SU-DHL-6 (cell line): ENCODE data around the gene MRPL54.

ENCODE experiments used
- H2AFZ ChIP-seq: fragments of 200-600 bp; sonication (generic); 2 replicates; pipeline ENCODE4 v1.6.1; 2014; ENCODE audit warnings: low read depth, mild to moderate bottlenecking, moderate library complexity, mixed read lengths, antibody characterized with exemption, low read length; ENCODE audit not compliant: severe bottlenecking
- H3F3A ChIP-seq: fragments of 200-600 bp; shearing (Covaris generic); 2 replicates; pipeline ENCODE4 v1.6.0; 2016; ENCODE audit warnings: antibody characterized with exemption, mild to moderate bottlenecking; ENCODE audit not compliant: insufficient read depth
- H3K27ac ChIP-seq: fragments of 200-600 bp; sonication (generic); 2 replicates; pipeline ENCODE4 v1.5.1; 2016; ENCODE audit warnings: low read depth, mild to moderate bottlenecking, low read length, moderate library complexity, mixed read lengths
- H3K27me3 ChIP-seq: fragments of 200-600 bp; sonication (generic), shearing (Covaris generic); 2 replicates; pipeline ENCODE4 v1.6.0; 2014; ENCODE audit warnings: mild to moderate bottlenecking, low read length
- H3K36me3 ChIP-seq: fragments of 200-600 bp; sonication (generic); 2 replicates; pipeline ENCODE4 v1.6.1; 2014; ENCODE audit warnings: mild to moderate bottlenecking, low read length, mixed read lengths
- H3K4me2 ChIP-seq: fragments of 300-600, 200-600 bp; shearing (Covaris generic), sonication (generic); 2 replicates; pipeline ENCODE4 v1.6.0; 2014; ENCODE audit warnings: low read length, low read depth, mild to moderate bottlenecking; ENCODE audit not compliant: poor library complexity, severe bottlenecking
- H3K4me3 ChIP-seq: fragments of 200-600 bp; sonication (generic); 2 replicates; pipeline ENCODE4 v1.5.1; 2014; ENCODE audit warnings: antibody characterized with exemption, low read length, mild to moderate bottlenecking, mixed read lengths; ENCODE audit not compliant: insufficient read depth, poor library complexity, severe bottlenecking
- H3K79me2 ChIP-seq: fragments of 200-600 bp; sonication (generic); 2 replicates; pipeline ENCODE4 v1.6.1; 2014; ENCODE audit warnings: mild to moderate bottlenecking, low read length, moderate library complexity; ENCODE audit not compliant: insufficient read depth
- H3K9ac ChIP-seq: fragments of 200-600 bp; sonication (generic); 2 replicates; pipeline ENCODE4 v1.7.0; 2014; ENCODE audit warnings: mild to moderate bottlenecking, low read length
- H3K9me2 ChIP-seq: fragments of 200-600 bp; sonication (generic); replicated peaks from 2 replicates; pipeline ENCODE4 v1.6.1; 2014; ENCODE audit warnings: low read length; ENCODE audit not compliant: insufficient read depth
- H3K9me3 ChIP-seq: fragments of 200-600 bp; sonication (generic); 2 replicates; pipeline ENCODE4 v1.6.1; 2014; ENCODE audit warnings: low read length, mixed read lengths; ENCODE audit not compliant: insufficient read depth
- H4K20me1 ChIP-seq: fragments of 200-600 bp; sonication (generic); 2 replicates; pipeline ENCODE4 v1.6.1; 2014; ENCODE audit warnings: low read depth, mild to moderate bottlenecking, antibody characterized with exemption, low read length, moderate library complexity, mixed read lengths
- CTCF ChIP-seq: fragments of 200-600 bp; sonication (generic); IDR thresholded peaks from one replicate; pipeline ENCODE4 v1.5.1; 2017; ENCODE audit warnings: antibody characterized with exemption, mild to moderate bottlenecking, low read length, moderate library complexity; ENCODE audit not compliant: insufficient read depth, poor library complexity, severe bottlenecking
- EZH2phosphoT487 ChIP-seq: fragments of 200-600 bp; sonication (generic), shearing (Covaris generic); conservative IDR thresholded peaks from 2 replicates; pipeline ENCODE4 v1.6.1; 2018; ENCODE audit warnings: mild to moderate bottlenecking, antibody characterized with exemption, low read length, moderate library complexity, mixed read lengths

The MRPL54 gene

GRCh38 chr19:3784607-3785450 is 22.3 kb downstream of the MRPL54 start:
- H3K27ac ChIP-seq: no peak overlapping the region

GRCh38 chr19:3785451-3785937 is 23.0 kb downstream of the MRPL54 start:
- no peak overlapping the region for H2AFZ ChIP-seq
- TF ChIP-seq EZH2phosphoT487 (no peak), CTCF (no peak)
- H3K27ac ChIP-seq: no peak overlapping the region
- H3K27me3 ChIP-seq: no peaks in the 10 kb centered on the region
- no peak overlapping the region for H3K4me3 ChIP-seq
- H3K9me3 ChIP-seq: peaks cover 11% of the 10 kb centered on the region; the same call in 1 of the 2 replicates
- H3K9ac ChIP-seq: no peak overlapping the region
- H3K36me3 ChIP-seq: no peaks in the 10 kb centered on the region
- H3K79me2 ChIP-seq: no peaks in the 10 kb centered on the region
- H3K4me2 ChIP-seq: no peak overlapping the region
- H3K9me2 ChIP-seq: no peaks in the 10 kb centered on the region
- no peaks in the 10 kb centered on the region for H3F3A ChIP-seq
- no peaks in the 10 kb centered on the region for H4K20me1 ChIP-seq

More at GRCh38 chr19:3784607-3785450, 22.3 kb downstream of the MRPL54 start:
- Histone ChIP-seq H2AFZ (no peak overlapping the region), H3K36me3 (no peaks in the 10 kb centered on the region), H3K9me3 (peaks cover 11% of the 10 kb centered on the region; the same call in 1 of the 2 replicates), H3K27me3 (no peaks in the 10 kb centered on the region), H3K4me2 (no peak overlapping the region), H3K9ac (no peak overlapping the region), H3F3A (no peaks in the 10 kb centered on the region), H3K4me3 (no peak overlapping the region), H3K9me2 (no peaks in the 10 kb centered on the region), H4K20me1 (no peaks in the 10 kb centered on the region), H3K79me2 (no peaks in the 10 kb centered on the region)
- TF ChIP-seq CTCF: no peak
- no peak for TF ChIP-seq EZH2phosphoT487

GRCh38 chr19:3785938-3786824 is 23.7 kb downstream of the MRPL54 start, which contains the start of gene MATK:
Gene MATK (minus strand): TSS chr19:3786381. CDS start chr19:3785135, 1,246 bp downstream.
- H3K9ac ChIP-seq: no peak within 1 kb of the TSS
- TF ChIP-seq EZH2phosphoT487 (no peak), CTCF (no peak)
- H3K4me3 ChIP-seq: no peak within 1 kb of the TSS
- no peaks in the 10 kb centered on the region for H3F3A ChIP-seq
- no peak within 1 kb of the TSS for H2AFZ ChIP-seq
- no peaks in the 10 kb centered on the region for H3K36me3 ChIP-seq
- H3K27ac ChIP-seq: no peak within 1 kb of the TSS
- no peak within 1 kb of the TSS for H3K4me2 ChIP-seq
- H4K20me1 ChIP-seq: no peaks in the 10 kb centered on the region
- H3K9me2 ChIP-seq: no peaks in the 10 kb centered on the region
- H3K9me3 ChIP-seq: peaks cover 8% of the 10 kb centered on the region; the same call in 1 of the 2 replicates
- no peaks in the 10 kb centered on the region for H3K79me2 ChIP-seq
- no peaks in the 10 kb centered on the region for H3K27me3 ChIP-seq
